IPS DF 4.7 (cell line): ENCODE measurements around the gene TSEN2.
"Not testable (repeated sequence)": the region's sequence is repeated elsewhere in the genome, so short reads cannot be mapped to it uniquely, and the experiment has no call there.

ENCODE experiments used
- DNase-seq: peaks from one replicate; pipeline ENCODE4 v3.0.0-alpha.2; 2013; ENCODE audit warnings: low spot score; ENCODE audit errors: extremely low read depth

Gene TSEN2

DNA sequence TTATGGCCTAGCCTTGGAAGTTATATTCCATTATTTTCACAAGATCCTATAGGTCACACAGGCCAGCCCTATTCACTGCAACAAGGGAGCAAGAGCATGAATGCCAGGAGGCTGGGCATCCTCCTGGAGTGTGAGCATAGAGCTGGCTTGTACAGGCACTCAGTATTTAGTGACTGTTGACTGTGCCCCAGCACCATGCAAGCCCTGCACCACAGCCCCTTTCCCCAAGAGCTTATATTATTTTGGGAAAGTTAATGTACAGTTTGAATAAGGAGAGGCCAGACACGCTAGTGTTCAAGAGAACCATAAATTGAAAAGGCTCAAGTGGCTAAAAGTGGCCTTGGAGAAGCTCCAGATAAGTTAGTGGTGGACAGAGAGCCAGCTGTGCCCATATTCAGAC lies 32.3 kb upstream of the TSEN2 start:
- DNase-seq: no peak

- no peak for DNase-seq
These were observed 31.6 kb upstream of the TSEN2 start for GRCh38 chr3:12452361-12453330.

GRCh38 chr3:12454076-12454815 lies 30.0 kb upstream of the TSEN2 start:
- no peak for DNase-seq

GRCh38 chr3:12454816-12455121 lies 29.5 kb upstream of the TSEN2 start:
- no peak for DNase-seq

- DNase-seq: no peak
These were observed 28.5 kb upstream of the TSEN2 start for GRCh38 chr3:12455740-12456139.

DNA sequence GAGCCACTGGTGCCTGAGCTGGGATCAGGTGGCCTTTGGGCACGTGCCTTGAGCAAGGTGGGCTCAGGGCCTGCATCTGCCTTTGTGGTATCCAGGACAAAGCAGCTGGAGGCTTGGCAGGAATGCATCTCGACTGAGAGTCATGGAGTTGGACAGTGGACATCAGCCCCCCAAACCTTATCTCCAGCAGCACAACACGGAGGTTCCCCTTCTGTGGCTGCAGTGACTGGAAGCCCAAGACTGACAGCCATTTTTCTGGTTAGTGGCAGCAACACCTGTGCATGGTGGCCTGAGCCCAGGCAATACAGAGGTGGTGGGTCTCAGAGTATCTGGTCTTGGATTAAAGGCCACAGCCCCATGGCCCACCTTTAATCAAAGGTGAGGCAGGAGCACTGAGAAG lies 27.8 kb upstream of the TSEN2 start:
- DNase-seq: no peak

DNA sequence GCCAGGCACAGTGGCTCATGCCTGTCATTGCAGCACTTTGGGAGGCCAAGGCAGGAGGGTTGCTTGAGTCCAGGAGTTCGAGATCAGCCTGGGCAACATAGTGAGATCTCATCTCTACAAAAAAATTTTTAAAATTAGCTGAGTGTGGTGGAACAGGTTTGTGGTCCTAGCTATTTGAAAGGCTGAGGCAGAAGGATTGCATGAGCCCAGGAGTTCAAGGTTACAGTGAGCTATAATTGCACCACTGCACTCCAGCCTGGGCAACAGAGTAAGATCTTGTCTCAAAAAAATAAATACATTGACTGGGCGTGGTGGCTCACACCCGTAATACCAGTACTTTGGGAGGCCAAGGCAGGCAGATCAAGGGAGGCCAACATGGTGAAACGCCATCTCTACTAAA lies 26.9 kb upstream of the TSEN2 start:
- not testable (repeated sequence) for DNase-seq

GRCh38 chr3:12458901-12459300 lies 25.4 kb upstream of the TSEN2 start:
- no peak for DNase-seq

- DNase-seq: no peak
These were observed 24.2 kb upstream of the TSEN2 start for GRCh38 chr3:12460127-12460526.

- DNase-seq: no peak
These were observed 23.1 kb upstream of the TSEN2 start for GRCh38 chr3:12461097-12461649.

DNA sequence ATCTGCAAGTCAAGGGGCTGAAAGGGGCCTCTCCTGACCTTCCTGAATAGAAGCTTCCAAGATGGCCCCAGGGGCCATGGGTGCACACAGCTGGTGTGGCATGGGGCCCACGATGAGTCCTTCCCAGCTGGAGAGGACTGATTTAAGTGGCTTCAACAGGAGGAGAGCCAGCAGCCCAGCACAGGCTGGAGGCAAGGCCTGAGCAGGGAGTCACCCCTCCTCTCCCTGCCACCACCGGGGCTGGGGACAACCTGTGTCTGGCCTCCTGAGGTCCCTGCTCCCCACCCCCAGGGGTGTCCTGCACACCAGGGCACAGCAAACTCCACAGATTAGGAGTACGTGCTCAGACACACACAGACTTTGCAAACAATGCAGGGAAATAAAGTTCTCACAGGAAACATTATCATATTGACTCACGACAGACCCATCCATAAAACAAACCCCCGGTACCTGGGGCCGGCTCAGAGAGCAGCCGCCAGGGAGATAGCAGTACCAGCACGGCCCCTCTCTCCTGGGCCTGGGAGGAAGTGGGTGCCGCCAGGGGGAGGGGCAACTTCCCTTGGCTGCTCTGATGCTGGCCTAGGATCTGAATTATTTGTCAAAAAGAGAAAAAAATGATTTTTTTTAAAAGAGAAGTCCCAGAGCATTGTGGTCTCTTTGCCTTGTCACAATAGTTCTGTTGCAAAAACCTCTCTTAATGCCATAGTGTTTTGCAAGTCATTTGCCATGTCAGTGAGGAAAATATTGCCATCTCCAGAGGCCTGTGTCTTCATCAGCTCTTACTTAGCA lies 21.9 kb upstream of the TSEN2 start:
- DNase-seq: no peak

- DNase-seq: no peak
These were observed 20.6 kb upstream of the TSEN2 start for GRCh38 chr3:12463686-12464085.

DNA sequence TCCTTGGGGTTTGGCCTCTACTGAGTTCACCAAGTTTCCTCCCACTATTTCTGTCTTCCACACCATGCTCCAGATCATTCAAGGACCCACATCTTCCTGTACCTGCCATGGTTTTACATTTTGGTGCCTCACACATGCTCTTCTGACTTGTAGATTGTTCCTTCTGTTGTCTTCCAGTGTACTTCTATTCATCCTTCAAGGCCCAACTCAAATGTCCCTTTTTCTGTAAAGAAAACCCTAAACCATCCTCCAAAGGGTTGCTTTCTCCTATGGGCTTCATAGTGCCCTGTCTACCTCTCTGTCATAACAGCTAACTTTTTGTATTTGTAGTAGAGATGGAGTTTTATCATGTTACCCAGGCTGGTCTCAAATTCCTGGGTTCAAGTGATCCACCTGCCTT lies 20.1 kb upstream of the TSEN2 start:
- no peak for DNase-seq

- DNase-seq: no peak
These were observed 19.0 kb upstream of the TSEN2 start for GRCh38 chr3:12465151-12465835.

DNA sequence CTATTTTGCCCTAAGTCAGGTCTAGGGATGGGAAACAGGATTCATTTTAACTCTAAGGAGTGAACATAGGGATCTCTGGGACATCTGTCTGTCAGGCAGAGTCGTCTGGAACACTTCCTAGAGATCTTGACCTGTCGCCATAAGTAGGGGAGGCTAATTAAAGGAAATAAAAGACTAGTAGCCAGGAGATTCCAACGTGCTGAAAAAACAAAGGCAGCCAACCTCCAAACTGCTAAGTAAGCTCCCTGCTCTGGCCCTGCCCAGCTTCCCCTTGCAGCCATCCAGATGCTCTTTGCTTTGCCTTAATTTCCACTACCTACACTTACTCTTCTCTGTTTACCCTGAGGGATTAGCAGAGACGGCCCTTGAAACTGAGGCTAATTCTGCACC lies 18.4 kb upstream of the TSEN2 start:
- no peak for DNase-seq

DNA sequence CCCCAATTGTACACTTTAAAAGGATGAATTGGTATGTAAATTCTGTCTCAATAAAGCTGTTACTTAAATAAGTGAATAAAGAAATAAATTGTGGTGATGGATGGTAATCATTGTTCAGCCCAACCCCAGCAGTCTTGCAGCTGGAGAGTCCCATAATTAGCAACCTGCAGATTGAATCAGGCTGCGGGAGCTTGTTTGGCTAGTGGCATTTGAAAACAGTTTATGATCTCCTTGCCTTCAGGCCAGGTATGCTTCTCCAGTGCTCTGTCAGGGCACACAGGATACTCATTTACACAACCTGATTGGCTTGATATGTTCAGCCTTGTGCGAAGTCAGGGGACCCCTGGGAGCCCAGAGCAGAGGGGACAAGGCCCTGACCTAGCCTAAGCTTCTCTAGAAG lies 16.5 kb upstream of the TSEN2 start:
- no peak for DNase-seq

DNA sequence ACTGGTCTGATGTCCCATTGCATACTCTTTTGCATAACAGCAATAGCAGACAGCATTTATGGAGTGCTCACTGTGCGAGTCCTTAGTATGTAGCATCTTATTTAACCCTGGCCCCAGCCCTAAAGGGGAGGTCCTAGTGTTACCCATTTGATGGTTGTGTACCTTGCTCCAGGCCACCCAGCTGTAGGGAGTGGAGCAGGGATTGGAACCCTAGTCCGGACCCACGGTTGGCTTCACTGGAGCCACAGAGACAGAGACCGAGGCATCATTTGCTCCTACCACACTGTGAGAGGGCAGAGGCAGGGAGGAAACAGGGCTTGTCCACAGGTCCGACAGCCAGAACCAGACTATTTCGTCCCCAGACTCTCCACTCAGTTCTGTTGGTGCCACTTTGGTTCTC lies 16.0 kb upstream of the TSEN2 start:
- DNase-seq: no peak

GRCh38 chr3:12468757-12469156 lies 15.5 kb upstream of the TSEN2 start:
- DNase-seq: no peak

GRCh38 chr3:12469222-12469621 lies 15.1 kb upstream of the TSEN2 start:
- not testable (repeated sequence) for DNase-seq

DNA sequence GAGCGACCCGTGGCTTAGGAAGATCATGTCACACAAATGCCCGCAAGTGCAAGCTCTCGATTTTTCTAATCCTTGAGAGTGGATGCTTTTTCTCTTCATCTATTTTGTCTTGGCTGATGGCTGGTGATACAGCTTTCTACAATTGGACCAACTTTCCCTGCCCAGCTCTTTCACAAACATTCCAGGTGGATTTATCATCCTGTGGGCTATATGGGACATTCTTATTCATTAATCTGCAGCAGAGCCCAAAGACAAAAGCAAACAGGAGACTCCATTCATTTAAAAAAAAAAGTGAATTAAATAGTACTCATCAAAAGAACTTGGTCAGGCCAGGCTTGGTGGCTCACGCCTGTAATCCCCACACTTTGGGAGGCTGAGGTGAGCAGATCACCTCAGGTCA lies 14.2 kb upstream of the TSEN2 start:
- no peak for DNase-seq

- no peak for DNase-seq
These were observed 13.6 kb upstream of the TSEN2 start for GRCh38 chr3:12470680-12471079.
